Gastrocnemius medialis (tissue), 4 donors: Measurements from ENCODE around the gene KRT20.

ENCODE experiments used
- POLR2A ChIP-seq, 2 donors: fragments of 450-650 bp; IDR thresholded peaks; one replicate each; pipeline ENCODE4 v1.6.1; 2017; ENCODE audit warnings: antibody characterized with exemption in 2 of 2, mild to moderate bottlenecking in 2 of 2, moderate library complexity in 2 of 2
- TF ChIP-seq, protein P1 (sequence below), 5 experiments: fragments of 450-650 bp in 3 of 5; fragments of 200-600 bp in 2 of 5; sonication (generic) in 2 of 5; IDR thresholded peaks in 4 of 5; conservative IDR thresholded peaks in 1 of 5; 1 replicate in 4 of 5; 2 replicates in 1 of 5; pipeline ENCODE4 v1.5.1; 2016 to 2019; ENCODE audit warnings: antibody characterized with exemption in 5 of 5, mild to moderate bottlenecking in 3 of 5, moderate library complexity in 3 of 5

DNA sequence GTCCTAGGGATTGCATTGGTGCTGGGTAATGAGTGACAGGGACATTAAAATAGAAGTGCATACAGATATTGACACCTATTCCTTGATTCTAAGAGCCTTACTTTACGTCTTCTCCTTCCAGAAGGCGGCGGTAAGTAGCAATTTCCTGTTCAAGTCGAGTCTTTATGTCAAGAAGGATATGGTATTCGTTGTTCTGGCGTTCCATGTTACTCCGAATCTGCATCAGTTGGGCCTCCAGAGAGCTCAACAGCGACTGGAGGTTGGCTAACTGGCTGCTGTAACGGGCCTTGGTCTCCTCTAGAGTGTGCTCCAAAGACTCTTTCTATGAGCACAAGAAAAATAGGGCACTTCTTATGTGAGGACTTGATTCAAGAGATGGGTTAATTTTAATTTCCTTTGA lies 7.0 kb downstream of the KRT20 start:
- no peak for TF ChIP-seq POLR2A (IDR thresholded peaks at IDR 0.05)
- TF ChIP-seq, protein P1, sequence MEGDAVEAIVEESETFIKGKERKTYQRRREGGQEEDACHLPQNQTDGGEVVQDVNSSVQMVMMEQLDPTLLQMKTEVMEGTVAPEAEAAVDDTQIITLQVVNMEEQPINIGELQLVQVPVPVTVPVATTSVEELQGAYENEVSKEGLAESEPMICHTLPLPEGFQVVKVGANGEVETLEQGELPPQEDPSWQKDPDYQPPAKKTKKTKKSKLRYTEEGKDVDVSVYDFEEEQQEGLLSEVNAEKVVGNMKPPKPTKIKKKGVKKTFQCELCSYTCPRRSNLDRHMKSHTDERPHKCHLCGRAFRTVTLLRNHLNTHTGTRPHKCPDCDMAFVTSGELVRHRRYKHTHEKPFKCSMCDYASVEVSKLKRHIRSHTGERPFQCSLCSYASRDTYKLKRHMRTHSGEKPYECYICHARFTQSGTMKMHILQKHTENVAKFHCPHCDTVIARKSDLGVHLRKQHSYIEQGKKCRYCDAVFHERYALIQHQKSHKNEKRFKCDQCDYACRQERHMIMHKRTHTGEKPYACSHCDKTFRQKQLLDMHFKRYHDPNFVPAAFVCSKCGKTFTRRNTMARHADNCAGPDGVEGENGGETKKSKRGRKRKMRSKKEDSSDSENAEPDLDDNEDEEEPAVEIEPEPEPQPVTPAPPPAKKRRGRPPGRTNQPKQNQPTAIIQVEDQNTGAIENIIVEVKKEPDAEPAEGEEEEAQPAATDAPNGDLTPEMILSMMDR (IDR thresholded peaks at IDR 0.05 in 4 of 5, conservative IDR thresholded peaks at IDR 0.05 in 1 of 5) = no peak
